ENCODE data around the gene FIG4.

GRCh38 chr6:109788687-109789086 lies 97.6 kb downstream of the FIG4 start:
- no peak for TF ChIP-seq CTCF (IDR thresholded peaks at IDR 0.05)
- no peak for TF ChIP-seq POLR2AphosphoS5 (IDR thresholded peaks at IDR 0.05)
- TF ChIP-seq POLR2A (IDR thresholded peaks at IDR 0.05) = no peak
